GM12878 (cell line): ENCODE data around the gene GOLIM4. TPM values are rescaled to one million over a fixed set of nuclear protein-coding genes. Genes with fewer than 3 reads are reported as not detected.

Experiments
- ATAC-seq: fragments of 200-7000 bp; cut with Tn5 transposase; 3 replicates; pipeline ENCODE4 v1.9.1; 2020; ENCODE audit warnings: mild to moderate bottlenecking, moderate library complexity
- BruUV-seq: library from RNA; stranded (reverse); fragments of 400-500 nt; replicated peaks from 2 replicates; lab custom pipeline; 2021; lab: Mats Ljungman, UMichigan
- CTCF ChIA-PET: fragments of 300-600 bp; sonication (Branson Sonifier 250); formaldehyde crosslinking; extraction: SDS; loops from one replicate; lab custom pipeline; 2021; ENCODE audit warnings: inconsistent platforms; lab: Yijun Ruan, JAX
- POLR2A ChIA-PET: fragments of 350-600 bp; formaldehyde crosslinking; extraction: SDS; loops from one replicate; lab custom pipeline; 2021; ENCODE audit warnings: inconsistent platforms; lab: Charles Lee
- RAD21 ChIA-PET: fragments of 300-600 bp; sonication (Branson Sonifier 250); formaldehyde crosslinking; loops from one replicate; lab custom pipeline; 2023; ENCODE audit warnings: antibody characterized with exemption; ENCODE audit not compliant: unreplicated experiment; lab: Charles Lee
- SMC1A ChIA-PET: fragments of 300-600 bp; sonication (Branson Sonifier 250); formaldehyde crosslinking; loops from one replicate; lab custom pipeline; 2023; ENCODE audit not compliant: unreplicated experiment, uncharacterized antibody; lab: Charles Lee
- DNase-seq: peaks from one replicate; pipeline ENCODE4 v3.0.0-alpha.2; 2011; ENCODE audit warnings: low read depth, low spot score
- FAIRE-seq: peaks from 3 replicates; lab custom pipeline; 2011; peaks lifted over from hg19 to GRCh38; lab: Jason Lieb, UNC
- H2AFZ ChIP-seq: 2 replicates; pipeline ENCODE4 v1.6.0; 2011; ENCODE audit warnings: low read depth, low read length, control low read depth; ENCODE audit not compliant: control insufficient read depth
- H3K27ac ChIP-seq: 2 replicates; pipeline ENCODE4 v1.5.1; 2011; ENCODE audit warnings: control low read depth; ENCODE audit not compliant: control insufficient read depth, insufficient read depth
- H3K27me3 ChIP-seq, 2 experiments: replicated peaks in 1 of 2; 2 replicates each; pipeline versions ENCODE4 v1.6.0 to v1.6.1; 2011; ENCODE audit warnings: low read length in 1 of 2; ENCODE audit not compliant: control insufficient read depth in 2 of 2, insufficient read depth in 2 of 2
- H3K36me3 ChIP-seq, 2 experiments: 2 replicates each; pipeline ENCODE4 v1.5.1; 2011; ENCODE audit warnings: low read length in 1 of 2; ENCODE audit not compliant: control insufficient read depth in 2 of 2, insufficient read depth in 2 of 2
- H3K4me1 ChIP-seq: 2 replicates; pipeline ENCODE4 v1.6.1; 2011; ENCODE audit warnings: mild to moderate bottlenecking, low read length, moderate library complexity, mixed read lengths; ENCODE audit not compliant: control insufficient read depth, insufficient read depth
- H3K4me2 ChIP-seq: 2 replicates; pipeline ENCODE4 v1.6.0; 2011; ENCODE audit warnings: control low read depth; ENCODE audit not compliant: control insufficient read depth, insufficient read depth
- H3K4me3 ChIP-seq: fragments of 200-600 bp; sonication (generic); 2 replicates; pipeline ENCODE4 v1.5.1; 2016
- H3K79me2 ChIP-seq: 2 replicates; pipeline ENCODE4 v1.6.0; 2011; ENCODE audit warnings: low read length; ENCODE audit not compliant: control insufficient read depth, insufficient read depth
- H3K9ac ChIP-seq: 2 replicates; pipeline ENCODE4 v1.8.0; 2011; ENCODE audit warnings: low read length, control low read depth, mixed read lengths; ENCODE audit not compliant: control insufficient read depth, insufficient read depth
- H3K9me3 ChIP-seq: replicated peaks from 3 replicates; pipeline ENCODE4 v1.5.1; 2011; ENCODE audit warnings: mild to moderate bottlenecking, low read length; ENCODE audit not compliant: control insufficient read depth, insufficient read depth
- H4K20me1 ChIP-seq: 2 replicates; pipeline ENCODE4 v1.6.0; 2011; ENCODE audit not compliant: control insufficient read depth, insufficient read depth
- ESRRA ChIP-seq: IDR thresholded peaks from 2 replicates; pipeline ENCODE4 v1.6.1; 2012; ENCODE audit warnings: mild to moderate bottlenecking, low read length, improper control_type of control experiment
- KLF5 ChIP-seq: fragments of 450-650 bp; IDR thresholded peaks from 2 replicates; pipeline ENCODE4 v1.6.1; 2014; ENCODE audit warnings: mild to moderate bottlenecking; ENCODE audit not compliant: partially characterized antibody
- POLR2A ChIP-seq: IDR thresholded peaks from 2 replicates; pipeline ENCODE4 v1.6.1; 2011; ENCODE audit warnings: low read depth, mild to moderate bottlenecking, low read length
- POLR2AphosphoS2 ChIP-seq: IDR thresholded peaks from 2 replicates; pipeline ENCODE4 v1.6.1; 2011; ENCODE audit warnings: low read depth, mild to moderate bottlenecking, low read length, improper control_type of control experiment, moderate library complexity
- REST ChIP-seq: IDR thresholded peaks from 2 replicates; pipeline ENCODE4 v1.6.1; 2012; ENCODE audit warnings: mild to moderate bottlenecking, low read depth, low read length
- SREBF1 ChIP-seq: IDR thresholded peaks from 2 replicates; pipeline ENCODE4 v1.6.1; 2012; ENCODE audit warnings: mild to moderate bottlenecking, low read length
- TAF1 ChIP-seq: IDR thresholded peaks from 2 replicates; pipeline ENCODE4 v1.6.1; 2011; ENCODE audit warnings: mild to moderate bottlenecking, low read depth, low read length, borderline replicate concordance
- ZBTB11 ChIP-seq: fragments of 450-650 bp; formaldehyde crosslinking; IDR thresholded peaks from 2 replicates; pipeline ENCODE4 v1.5.0; 2022; ENCODE audit warnings: mild to moderate bottlenecking, missing genetic modification characterization
- WGBS: methylation state at CpG from one replicate; pipeline ENCODE4 v1.1.6; 2016; ENCODE audit warnings: low lambda C conversion rate; ENCODE audit not compliant: insufficient replicate concordance, insufficient coverage; ENCODE audit errors: missing lambda C conversion rate; 5-methylcytosine and 5-hydroxymethylcytosine counted together
- in situ Hi-C: fragments of 300-500 bp; cut with MboI; formaldehyde crosslinking; loops from 9 replicates; pipeline ENCODE4 v1.14.3; 2018; ENCODE audit warnings: mixed read lengths
- intact Hi-C: fragments of 100-400 bp; cut with micrococcal nuclease; formaldehyde crosslinking; loops from one replicate; pipeline ENCODE4 v1.14.2; 2022; ENCODE audit not compliant: unreplicated experiment
- polyA plus RNA-seq, 11 experiments: library from polyadenylated mRNA; depleted of rRNA in 4 of 11; unstranded in 6 of 11; stranded (reverse) in 5 of 11; fragments of >200 nt; fragmentation: Nextera tagmentation in 4 of 11; fragmentation: Illumina TruSeq in 1 of 11; extraction: Ambion mirVana in 4 of 11; extraction: Trizol in 1 of 11; gene quantifications; 1 replicate in 1 of 11; 2 replicates in 10 of 11; pipeline versions ENCODE4 v1.2.1 to v1.2.3, GENCODE V29; 2011 to 2016; ENCODE audit warnings: inconsistent platforms in 2 of 11, missing spikeins in 2 of 11, low read depth in 1 of 11
- total RNA-seq, 4 experiments: library from RNA; depleted of rRNA in 3 of 4; stranded (reverse); fragments of >200 nt in 3 of 4; fragmentation: Illumina TruSeq in 1 of 4; extraction: Trizol in 1 of 4; gene quantifications; 2 replicates each; pipeline versions ENCODE4 v1.2.1 to v1.2.3, GENCODE V29; 2013 to 2021

The GOLIM4 gene
- total and polyA plus RNA-seq, 10 of the 15 experiments (the other 5 are each of a cell fraction or from before 2014, with no cell fraction given), result 11.1 to 32.4 (median 19.3) TPM

- in situ Hi-C loops (no loop called here), intact Hi-C loops (no loop called here)
- no peak for ATAC-seq
- peaks cover 35% of the 10 kb centered on the region for H3K79me2 ChIP-seq
- ChIA-PET CTCF (interaction anchor here (1.0 to 1.8 kb wide), 3 partner anchors 9 to 33 kb away, joined by 4 to 6 read pairs (median 5); no protein-coding TSS in a partner anchor), POLR2A (interaction anchor here (1.1 to 1.6 kb wide), 3 partner anchors 10 to 29 kb away, joined by 3 to 4 read pairs (median 3); no protein-coding TSS in a partner anchor), SMC1A (interaction anchor here (1.0 to 2.2 kb wide), 5 partner anchors 11 to 27 kb away, joined by 3 to 9 read pairs (median 3); no protein-coding TSS in a partner anchor), RAD21 (no interaction called here)
- peaks cover 9% of the 10 kb centered on the region for H3K4me1 ChIP-seq
- no peaks in the 10 kb centered on the region for H3K27me3 ChIP-seq
- 0 out of 4 replicates have a peak, but pooled peaks cover 0 to 2% of the 10 kb centered on the region in 2 experiments for H3K36me3 ChIP-seq
- H3K9me3 ChIP-seq, result no peaks in the 10 kb centered on the region; the same call in 1 of the 3 replicates
- no peak overlapping the region for H3K9ac ChIP-seq
- no peak overlapping the region for H3K4me3 ChIP-seq
- WGBS, result 79% methylated on average over 5 of the region's 5 CpGs
- no peaks in the 10 kb centered on the region for H4K20me1 ChIP-seq
- H3K4me2 ChIP-seq, result no peak overlapping the region
- no peak for TF ChIP-seq SREBF1
- TF ChIP-seq ZBTB11 (CRISPR knock-in tag), result no peak
- TF ChIP-seq KLF5, result no peak
- no peak for TF ChIP-seq ESRRA
- TF ChIP-seq POLR2AphosphoS2, result no peak
- no peak for TF ChIP-seq POLR2A
- no peak for TF ChIP-seq REST
- no peak for TF ChIP-seq TAF1
- TF ChIP-seq, all 136 proteins: peak for 0
- H2AFZ ChIP-seq, result no peak overlapping the region
- no peak for DNase-seq
- no peak for FAIRE-seq
- no peak overlapping the region for H3K27ac ChIP-seq
- BruUV-seq, result no TSS peak
These were observed 15.1 kb downstream of the GOLIM4 start for GRCh38 chr3:168080499-168081170.
